AG09309 (cell line): ENCODE data around the gene LRRC25.

Experiments used
- DNase-seq: peaks from one replicate; pipeline ENCODE4 v3.0.0-alpha.2; 2010; ENCODE audit warnings: low read depth
- H3K4me3 ChIP-seq: 2 replicates; pipeline ENCODE4 v1.5.1; 2011; ENCODE audit warnings: mild to moderate bottlenecking, low read depth, low read length, moderate library complexity; ENCODE audit not compliant: control insufficient read depth
- CTCF ChIP-seq: IDR thresholded peaks from 2 replicates; pipeline ENCODE4 v1.5.1; 2011; ENCODE audit warnings: mild to moderate bottlenecking, low read depth, low read length, inconsistent platforms; ENCODE audit not compliant: insufficient read depth, control insufficient read depth; ENCODE audit errors: missing control alignments

Gene LRRC25

GRCh38 chr19:18418483-18419194, 21.2 kb upstream of the LRRC25 start:
- no peak for DNase-seq
- no peak for TF ChIP-seq CTCF
- peak overlapping the region; percentile 39 for H3K4me3 ChIP-seq

GRCh38 chr19:18418029-18418482, 20.6 kb upstream of the LRRC25 start:
- DNase-seq, result no peak
- no peak overlapping the region for H3K4me3 ChIP-seq
- TF ChIP-seq CTCF, result no peak

GRCh38 chr19:18417250-18418028, 20.0 kb upstream of the LRRC25 start:
- peak overlapping the region; percentile 39 for H3K4me3 ChIP-seq
- DNase-seq, result no peak
- no peak for TF ChIP-seq CTCF

- H3K4me3 ChIP-seq, result peak overlapping the region; percentile 39
- no peak for DNase-seq
- TF ChIP-seq CTCF, result no peak
Observed at GRCh38 chr19:18416778-18417249, 19.4 kb upstream of the LRRC25 start.

- TF ChIP-seq CTCF, result no peak
- peak overlapping the region; percentile 50 for H3K4me3 ChIP-seq
- no peak for DNase-seq
Observed at GRCh38 chr19:18415178-18415867, 17.9 kb upstream of the LRRC25 start.

- no peak for DNase-seq
- no peak for TF ChIP-seq CTCF
- H3K4me3 ChIP-seq, result peak overlapping the region; percentile 50
Observed at GRCh38 chr19:18414504-18415177, 17.2 kb upstream of the LRRC25 start.
